Stimulated activated CD4-positive, alpha-beta T cell treated with anti-CD3 and anti-CD28 coated beads, Interleukin-4, amount 100 ng/mL, for 4 hours (primary cell): ENCODE measurements around the gene RWDD4.

Source experiments
- DNase-seq, 2 experiments: peaks; one replicate each; pipeline ENCODE4 v3.0.0-alpha.2; 2020

RWDD4 gene

GRCh38 chr4:183659029-183659871 lies at the start of gene RWDD4, which contains the start of gene TRAPPC11:
TSS of gene RWDD4 (minus strand) at chr4:183659185. CDS start at chr4:183658952, 233 bp downstream.
TSS of gene TRAPPC11 (plus strand) at chr4:183659293. CDS start at chr4:183663868, 4,575 bp downstream.
- peak; percentile 93 to 94 for DNase-seq

DNA sequence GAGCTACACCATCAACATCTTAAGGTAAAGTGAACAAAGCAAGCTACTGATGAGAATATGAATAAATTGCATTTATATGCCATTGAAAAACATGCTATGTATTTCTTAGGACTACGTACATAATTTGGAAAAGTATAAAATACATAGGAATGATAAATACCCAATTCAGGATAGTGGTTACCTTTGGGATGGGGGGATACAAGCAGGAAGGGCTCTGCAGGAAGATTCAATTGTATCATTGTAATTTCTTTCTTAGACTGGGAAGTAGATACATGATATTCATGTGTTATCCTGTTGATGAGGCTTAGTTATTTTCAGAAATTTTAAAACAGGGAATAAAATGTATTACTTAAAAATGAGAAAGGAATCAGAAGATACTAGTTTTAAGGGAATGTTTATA lies 43.5 kb upstream of the RWDD4 start:
- no peak for DNase-seq

- no peak for DNase-seq
Measured at GRCh38 chr4:183700407-183700806, 41.4 kb upstream of the RWDD4 start.

DNA sequence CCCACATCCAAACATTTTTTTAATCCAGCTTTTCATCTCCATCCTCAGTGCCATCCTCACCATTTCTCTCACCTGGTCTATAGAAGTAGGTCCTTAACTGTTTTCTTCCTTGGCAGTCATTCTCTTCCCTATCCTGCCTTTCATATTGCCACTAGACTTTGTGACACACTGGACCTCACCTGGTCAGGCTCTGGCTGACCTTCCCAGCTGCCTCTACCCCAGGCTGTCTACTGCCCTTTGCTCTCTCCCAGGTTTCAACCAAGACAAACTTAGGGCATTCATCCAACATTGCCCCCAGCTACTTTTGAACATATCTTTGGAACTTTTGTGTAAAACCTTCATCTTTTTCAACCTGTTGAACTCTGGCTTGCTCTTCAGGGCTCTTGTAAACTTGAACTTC lies 39.9 kb upstream of the RWDD4 start:
- no peak for DNase-seq

GRCh38 chr4:183691897-183692296 lies 32.9 kb upstream of the RWDD4 start:
- DNase-seq: no peak

DNA sequence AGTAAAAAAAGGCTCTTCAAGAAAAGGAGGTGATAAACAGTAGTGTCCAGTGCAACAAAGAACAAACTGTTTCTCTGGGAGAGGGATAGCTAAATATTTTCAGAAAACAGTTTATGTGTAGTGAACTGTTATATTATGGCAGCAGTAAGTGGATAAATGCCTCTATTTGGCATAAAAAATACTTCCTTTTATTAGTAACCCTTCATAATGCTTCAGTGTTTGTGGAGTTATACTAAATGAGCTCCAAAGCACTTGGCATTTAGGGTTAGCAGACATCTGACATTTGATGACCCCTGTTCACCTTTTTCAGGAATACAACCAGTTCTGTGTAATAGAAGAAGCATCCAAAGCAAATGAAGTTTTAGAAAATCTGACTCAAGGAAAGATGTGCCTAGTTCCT lies 32.0 kb upstream of the RWDD4 start:
- no peak for DNase-seq

GRCh38 chr4:183688216-183688615 lies 29.2 kb upstream of the RWDD4 start:
- no peak for DNase-seq

DNA sequence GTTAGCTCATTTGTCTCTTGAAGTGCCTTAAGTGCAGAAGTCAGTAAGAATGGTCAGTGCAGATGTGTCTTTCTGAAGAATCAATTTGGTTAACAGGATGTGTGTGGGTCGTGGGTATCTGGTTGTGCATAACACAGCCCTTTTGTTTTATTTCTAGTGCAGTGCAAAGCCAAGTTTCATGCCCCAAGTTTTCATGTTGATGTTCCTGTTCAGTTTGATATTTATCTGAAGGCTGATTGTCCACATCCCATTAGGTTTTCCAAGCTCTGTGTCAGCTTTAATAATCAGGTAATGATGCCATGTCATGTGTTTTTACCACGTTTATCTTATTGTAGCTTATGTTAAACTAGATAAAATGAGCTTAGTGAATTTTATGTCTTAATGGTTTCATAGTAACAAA lies 27.5 kb upstream of the RWDD4 start:
- DNase-seq: no peak

DNA sequence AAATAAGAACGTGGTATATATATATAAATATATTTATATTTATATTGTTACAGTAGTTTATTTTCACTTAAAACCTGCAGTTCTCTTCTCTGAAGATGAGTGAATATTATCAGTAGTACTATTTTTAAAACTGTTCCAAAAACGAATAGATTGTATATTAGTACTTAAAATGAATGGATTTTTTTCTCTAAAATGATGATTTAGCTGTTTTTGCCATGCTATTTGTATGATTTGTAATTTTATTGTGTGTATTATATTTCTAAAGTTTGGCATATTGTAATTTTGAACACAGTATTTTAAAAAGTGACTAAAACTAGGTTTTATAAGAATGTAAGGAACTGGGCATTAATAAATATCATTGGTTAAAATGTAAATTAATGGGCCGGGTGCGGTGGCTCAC lies 22.1 kb upstream of the RWDD4 start:
- no peak for DNase-seq

DNA sequence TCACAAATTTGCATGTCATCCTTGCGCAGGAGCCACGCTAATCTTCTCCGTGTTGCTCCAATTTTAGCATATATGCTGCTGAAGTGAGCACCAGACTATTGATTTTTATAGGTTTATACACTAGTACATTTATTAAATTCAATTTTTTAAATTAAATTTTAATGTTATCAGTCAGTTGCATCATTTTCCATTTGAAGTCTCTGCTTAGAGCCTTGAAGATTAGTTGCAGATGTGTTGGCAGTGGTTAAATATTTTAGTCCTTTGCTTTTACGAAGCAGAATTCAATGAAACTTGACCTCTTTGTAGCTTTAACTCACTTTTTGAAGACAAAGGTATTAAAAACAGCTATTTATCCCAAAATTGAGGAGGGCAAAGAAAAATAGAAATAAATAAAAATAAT lies 16.6 kb upstream of the RWDD4 start:
- DNase-seq: no peak

DNA sequence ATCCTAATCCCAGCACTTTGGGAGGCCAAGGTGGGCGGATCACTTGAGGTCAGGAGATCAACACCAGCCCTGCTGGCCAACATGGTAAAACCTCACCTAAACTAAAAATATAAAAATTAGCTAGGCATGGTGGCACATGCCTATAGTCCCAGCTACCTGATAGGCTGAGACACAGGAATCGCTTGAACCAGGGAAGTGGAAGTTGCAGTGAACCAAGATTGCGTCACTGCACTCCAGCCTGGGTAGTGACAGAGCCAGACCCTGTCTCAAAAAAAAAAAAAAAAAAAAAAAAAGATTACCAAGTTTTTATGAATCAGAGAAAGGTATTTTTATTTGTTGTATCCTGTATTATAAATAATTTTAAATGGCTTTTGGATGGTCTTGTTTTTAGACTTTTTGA lies 15.2 kb upstream of the RWDD4 start:
- no peak for DNase-seq

DNA sequence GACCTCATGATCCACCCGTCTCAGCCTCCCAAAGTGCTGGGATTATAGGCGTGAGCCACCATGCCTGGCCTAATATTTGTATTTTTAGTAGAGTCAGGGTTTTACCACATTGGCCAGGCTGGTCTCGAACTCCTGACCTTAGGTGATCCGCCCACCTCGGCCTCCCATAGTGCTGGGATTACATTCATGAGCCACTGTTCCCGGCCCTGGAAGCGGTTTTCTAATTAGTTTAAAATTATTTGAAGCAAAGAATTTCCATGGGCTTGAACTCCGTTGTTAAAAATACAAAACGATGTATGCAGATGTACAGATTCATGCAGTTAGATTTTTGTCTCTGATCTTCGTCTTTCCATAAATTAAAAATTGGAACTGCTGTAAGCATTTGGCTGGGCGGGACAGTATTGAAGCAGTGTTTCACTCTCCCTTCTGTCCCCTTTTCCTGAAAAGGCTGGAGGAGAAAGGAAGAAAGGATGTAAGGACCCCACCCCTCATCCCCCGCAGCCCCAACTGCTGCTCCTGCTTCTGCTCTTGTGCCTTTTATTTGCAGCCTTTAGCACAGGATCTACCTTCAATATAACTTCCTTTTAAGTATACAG lies 12.1 kb upstream of the RWDD4 start:
- DNase-seq: no peak

- no peak for DNase-seq
Measured at GRCh38 chr4:183670251-183670650, 11.3 kb upstream of the RWDD4 start.

- DNase-seq: no peak
Measured at GRCh38 chr4:183666088-183666487, 7.1 kb upstream of the RWDD4 start.

GRCh38 chr4:183659872-183660242 lies 872 bp upstream of the RWDD4 start:
- no peak for DNase-seq

- DNase-seq: peak; percentile 3 to 24
Measured at GRCh38 chr4:183658362-183659028, 490 bp downstream of the RWDD4 start.

- no peak for DNase-seq
Measured at GRCh38 chr4:183657564-183657963, 1.4 kb downstream of the RWDD4 start.

GRCh38 chr4:183645326-183645725 lies 13.7 kb downstream of the RWDD4 start:
- DNase-seq: no peak

DNA sequence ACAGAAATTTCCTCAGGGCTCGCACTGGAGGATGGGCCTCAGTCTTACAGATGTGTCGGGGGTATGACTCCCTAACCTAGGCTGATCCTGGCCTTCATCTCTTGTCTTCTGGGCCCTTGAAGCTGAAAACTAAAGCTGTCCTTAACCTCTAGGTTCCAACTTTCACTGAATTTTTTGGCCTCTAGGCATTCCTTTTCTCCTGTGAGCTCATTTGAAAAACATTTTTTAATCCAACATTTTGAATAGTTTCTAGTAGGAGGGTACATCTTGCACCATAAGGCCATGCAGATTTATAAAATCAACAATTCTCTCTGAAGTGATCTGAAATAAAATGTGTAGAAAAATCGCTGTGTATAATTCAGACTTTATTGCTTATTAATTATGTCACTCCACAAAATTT lies 19.7 kb downstream of the RWDD4 start:
- DNase-seq: no peak

GRCh38 chr4:183638436-183638835 lies 20.5 kb downstream of the RWDD4 start:
- no peak for DNase-seq

- DNase-seq: no peak
Measured at GRCh38 chr4:183637461-183637860, 21.5 kb downstream of the RWDD4 start.

GRCh38 chr4:183636923-183637322 lies 22.1 kb downstream of the RWDD4 start:
- DNase-seq: no peak

GRCh38 chr4:183636503-183636902 lies 22.5 kb downstream of the RWDD4 start:
- no peak for DNase-seq

DNA sequence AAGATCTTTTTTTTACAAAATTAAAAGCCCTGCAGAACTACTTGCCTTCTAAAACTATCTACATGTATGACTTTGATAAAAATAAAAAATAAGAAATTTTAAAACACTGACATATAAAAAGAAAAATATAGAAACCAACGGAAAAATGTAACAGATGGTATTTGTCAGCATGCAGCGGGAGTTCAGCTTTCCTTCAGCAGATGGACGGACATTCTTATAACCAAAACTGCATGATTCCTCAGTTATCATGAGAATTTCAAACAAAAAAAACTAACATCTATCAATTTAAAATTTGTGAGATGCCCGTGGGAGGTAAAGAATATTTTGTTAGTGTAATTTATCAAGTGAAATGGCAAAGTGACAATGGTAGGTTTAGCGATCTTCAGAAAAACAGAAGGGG lies 23.2 kb downstream of the RWDD4 start:
- DNase-seq: no peak
